Measurements from ENCODE around the gene PDCD5.

DNA sequence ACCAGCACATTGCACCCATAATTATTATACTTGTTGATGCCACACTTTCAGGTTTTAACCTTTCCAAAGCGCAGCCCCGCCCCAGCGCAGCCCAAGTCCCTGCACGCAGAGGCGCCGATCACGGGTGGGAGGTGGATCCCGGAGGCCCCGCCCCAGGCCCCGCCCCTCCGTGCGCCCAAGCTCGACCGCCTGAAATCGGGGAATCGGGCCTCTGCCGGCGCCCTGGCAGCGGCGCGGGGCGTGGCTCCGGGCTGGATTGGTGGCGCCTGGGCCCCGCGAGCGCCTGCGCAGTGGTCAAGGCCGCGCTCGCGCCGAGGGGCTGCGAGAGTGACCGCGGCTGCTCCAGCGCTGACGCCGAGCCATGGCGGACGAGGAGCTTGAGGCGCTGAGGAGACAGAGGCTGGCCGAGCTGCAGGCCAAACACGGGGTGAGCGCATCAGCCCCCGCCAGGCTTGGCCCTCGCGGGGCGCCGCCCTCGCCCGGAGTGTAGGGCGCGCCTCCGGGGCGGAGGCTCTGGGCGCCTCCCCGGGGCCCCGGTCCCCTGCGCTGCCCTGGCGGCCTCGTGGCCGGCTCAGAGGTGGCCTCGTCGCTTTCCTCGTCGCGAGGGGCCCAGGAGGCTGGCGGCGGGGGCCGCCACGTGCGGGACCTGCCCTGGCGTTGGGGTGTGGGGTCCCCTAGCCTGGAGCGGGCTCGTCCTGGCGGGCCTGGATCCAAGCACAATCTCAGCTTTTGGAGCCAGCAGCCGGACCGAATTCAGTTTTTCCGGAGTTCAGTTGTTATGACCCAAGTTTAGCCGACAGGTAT lies at the start of gene PDCD5:
- no peak for TF ChIP-seq EP300 (IDR thresholded peaks at IDR 0.05; ENCODE audit: borderline replicate concordance)
- TF ChIP-seq TCF12 (IDR thresholded peaks at IDR 0.05; ENCODE audit: low read depth) = peak; percentile 10; the same call in 1 of the 2 replicates
